Activated CD4-positive, CD25-positive, alpha-beta regulatory T cell treated with anti-CD3 and anti-CD28 coated beads, Interleukin-2, amount 50 U/mL, for 72 hours (primary cell): ENCODE results near the gene ELF4.
"Not testable (repeated sequence)": the region's sequence is repeated elsewhere in the genome, so short reads cannot be mapped to it uniquely, and the experiment has no call there.

ENCODE experiments used
- DNase-seq: peaks from one replicate; pipeline ENCODE4 v3.0.0; 2021

ELF4 gene

DNA sequence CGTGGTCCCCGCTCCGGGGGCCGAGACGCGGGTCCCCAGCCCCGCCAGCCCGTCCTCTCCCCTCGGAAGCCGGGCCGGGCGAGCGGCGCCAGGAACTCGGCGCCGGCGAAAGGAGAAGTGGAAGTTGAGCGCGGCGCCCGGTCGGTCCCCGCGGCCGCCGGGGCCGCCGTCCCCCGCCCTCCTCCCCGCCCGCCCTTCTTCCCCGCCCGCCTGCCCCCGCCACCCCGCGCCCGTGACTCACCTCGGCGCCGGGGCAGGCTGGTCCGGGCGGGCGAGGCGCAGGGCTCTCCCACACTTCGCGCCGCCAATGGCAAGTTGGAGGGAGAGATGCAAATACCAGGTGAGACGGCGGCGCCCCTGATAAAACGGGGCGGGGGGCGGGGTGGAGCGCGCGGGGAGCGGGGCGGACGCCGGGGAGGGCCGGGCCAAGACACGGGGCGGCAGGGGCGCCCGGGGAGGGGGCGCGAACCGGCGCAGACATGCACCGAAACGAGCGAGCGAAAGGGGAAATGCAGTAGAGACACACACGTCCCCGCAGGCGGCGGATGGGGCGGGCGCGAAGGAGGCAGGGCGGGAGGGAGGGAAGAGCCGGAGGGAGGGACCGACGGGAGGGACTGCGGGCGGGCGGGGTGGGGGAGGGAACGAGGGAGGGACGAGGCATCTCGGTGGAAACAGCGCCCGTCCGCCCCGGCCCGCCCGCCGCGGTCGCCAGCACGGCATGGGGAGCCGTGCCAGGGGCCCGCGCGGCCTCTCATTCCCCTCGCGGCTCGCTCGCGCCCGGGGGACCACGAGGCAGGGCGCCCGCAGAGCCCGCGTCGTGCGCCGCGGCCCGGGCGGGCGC is at the start of gene ELF4:
Gene ELF4, minus strand, starts transcription at position 119 of the 841 bp plus-strand sequence. CDS start 29,167 bp downstream, outside the sequence.
- DNase-seq = no peak

DNA sequence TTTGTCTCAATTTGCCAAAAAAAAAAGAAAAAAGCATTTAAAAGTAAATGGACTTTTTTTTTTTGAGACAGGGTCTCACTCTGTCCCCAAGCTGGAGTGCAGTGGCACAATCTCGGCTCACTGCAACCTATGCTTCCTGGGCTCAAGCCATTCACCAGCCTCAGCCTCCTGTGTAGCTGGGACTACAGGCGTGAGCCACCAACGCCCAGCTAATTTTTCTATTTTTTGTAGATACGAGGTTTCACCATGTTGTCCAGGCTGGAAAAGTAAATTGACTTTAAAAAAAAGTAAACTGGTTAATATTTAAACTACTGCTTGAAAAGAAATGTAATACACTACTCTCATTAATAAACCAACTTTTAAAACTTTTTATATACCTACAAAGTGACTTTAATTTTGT is 49.5 kb upstream of the ELF4 start:
- DNase-seq = no peak

DNA sequence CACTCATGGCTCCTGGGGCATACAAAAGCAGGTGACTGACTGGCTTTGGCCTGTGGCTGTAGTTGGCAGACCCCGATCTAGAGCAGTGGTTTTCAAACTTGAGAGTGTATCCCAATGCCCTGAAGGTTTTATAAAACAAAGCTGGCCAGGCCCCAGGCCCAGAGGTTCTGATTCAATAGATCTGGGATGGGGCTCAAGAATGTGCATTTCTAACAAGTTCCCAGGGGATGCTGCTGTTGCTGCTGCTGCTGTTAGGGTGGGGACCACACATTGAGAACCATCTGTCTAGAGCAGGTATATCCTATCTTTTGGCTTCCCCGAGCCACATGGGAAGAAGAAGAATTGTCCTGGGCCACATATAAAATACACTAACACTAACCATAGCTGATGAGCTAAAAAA is 48.0 kb upstream of the ELF4 start:
- DNase-seq = no peak

DNA sequence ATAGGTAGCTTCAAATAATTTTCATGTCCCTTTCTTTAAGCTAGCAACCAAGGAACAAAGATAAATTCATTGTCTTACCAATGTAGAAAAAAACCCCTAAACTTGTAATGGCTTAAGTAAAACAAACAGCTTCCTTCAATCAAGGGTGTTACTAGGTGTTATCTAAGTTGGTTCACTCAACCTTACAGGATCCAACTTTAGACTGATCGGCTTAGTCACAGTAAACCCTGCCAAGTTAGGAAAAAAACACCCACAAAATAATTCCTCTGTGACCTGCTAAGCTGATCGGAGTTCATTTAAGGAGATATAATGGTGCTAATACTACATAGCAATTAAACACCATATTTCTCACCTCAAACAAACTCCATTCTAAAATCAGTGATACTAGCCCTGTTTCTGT is 45.3 kb upstream of the ELF4 start:
- DNase-seq = no peak

DNA sequence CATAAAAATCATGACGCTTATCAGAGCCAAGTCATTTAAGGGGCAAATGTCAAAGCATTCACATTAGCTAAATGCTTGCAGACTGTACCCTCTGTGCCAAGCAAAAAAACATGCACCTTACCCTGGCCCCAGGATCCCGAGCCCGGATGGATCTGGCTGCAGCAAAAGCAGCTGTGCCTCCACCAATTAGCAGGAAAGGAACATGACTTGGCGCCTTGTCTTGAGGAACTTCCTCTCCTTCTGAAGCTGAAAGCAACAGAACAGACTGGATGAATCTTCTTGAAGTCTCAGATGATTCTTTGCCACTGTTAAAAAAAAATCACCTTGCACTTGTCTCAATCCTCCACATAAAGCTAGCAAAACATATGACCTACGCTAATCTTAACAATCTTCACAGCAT is 37.3 kb upstream of the ELF4 start:
- DNase-seq = no peak

DNA sequence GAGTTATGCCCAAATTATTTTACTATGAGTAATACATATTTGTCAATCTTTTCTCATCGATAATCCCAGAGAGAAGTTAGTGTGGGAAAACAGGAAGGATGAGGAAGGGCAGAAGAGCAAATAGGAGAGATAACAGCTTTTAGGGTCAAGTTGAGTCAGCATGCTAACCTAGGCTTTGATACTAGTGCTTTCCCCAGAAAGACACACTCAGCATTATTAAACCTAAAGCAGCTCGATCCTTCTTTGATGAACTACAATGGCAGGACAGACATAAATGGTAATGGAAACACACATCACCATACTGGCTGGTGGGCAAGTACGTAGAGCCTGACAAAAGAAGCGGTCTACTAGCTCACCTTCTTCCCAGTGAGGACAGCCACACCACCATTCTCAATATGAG is 34.8 kb upstream of the ELF4 start:
- DNase-seq = no peak

DNA sequence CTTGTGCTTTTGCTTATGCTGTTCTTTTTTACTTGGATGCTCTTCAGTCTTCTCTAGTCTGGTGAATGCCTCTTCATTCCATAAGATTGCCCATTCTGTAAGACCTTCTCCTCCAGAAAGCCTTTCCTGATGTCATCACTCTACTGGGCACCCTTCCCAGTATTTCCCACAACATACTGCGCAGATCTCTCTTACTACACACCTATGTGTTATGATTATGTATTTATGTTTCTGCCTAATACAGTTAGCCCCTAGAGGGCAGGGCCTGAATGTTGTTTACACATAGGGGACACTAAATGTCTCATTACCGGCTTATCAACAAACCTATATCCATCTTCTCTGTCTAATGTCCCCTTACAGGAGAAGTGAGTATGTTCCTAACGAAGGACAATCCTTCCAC is 34.2 kb upstream of the ELF4 start:
- no peak for DNase-seq

DNA sequence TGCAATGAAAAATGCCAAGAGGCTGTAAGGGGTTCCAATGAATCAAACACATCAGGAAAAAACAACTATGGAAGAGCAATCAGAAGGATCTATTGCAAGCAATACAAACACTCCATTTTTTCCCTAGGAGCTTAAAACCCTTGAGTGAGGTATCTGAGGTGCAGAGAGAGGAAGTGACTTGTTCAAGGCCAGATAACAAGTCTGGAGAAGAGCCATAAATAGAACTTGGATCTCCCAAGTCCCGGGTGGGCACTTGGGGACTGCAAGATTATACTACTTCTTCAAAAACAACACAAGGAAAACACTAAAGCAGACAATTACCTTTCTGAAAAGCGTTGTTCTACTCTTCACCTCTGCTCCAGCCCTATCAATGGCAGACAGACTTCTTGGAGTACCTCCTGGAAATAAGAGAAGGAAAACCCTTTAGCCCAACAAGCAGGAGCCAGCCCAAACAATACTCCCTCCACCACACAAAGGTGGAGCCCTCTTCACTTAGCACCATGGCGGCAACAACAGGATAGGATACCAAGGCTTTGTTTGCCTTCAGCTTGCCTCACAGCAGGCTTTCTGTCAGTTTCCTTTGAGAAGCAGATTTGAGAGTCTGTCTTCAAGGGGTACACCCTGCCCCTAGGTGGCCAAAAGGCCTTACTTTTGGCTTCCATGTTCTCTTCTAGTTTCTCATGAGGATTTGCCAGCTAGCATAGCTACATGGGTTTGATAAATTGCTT is 29.3 kb upstream of the ELF4 start:
- DNase-seq = no peak

DNA sequence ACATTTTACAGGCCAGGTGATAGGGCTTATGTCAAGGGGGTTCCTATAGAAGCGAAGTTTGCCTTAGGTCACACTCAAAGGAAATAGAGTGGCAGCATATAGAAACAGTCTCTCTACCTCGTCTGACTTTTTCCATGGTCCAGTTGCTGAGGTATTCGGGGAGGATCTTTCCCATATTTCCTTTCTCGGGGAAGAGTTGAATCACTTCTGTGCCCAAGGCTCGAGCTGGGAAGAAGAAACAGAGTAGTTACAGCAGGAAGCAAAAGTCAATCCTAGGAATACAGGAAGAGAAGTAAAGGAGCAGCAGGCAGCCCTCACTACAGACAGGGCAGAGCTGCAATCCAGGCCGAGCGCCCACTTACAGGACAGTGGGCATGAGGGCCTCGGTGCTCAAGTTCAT is 26.7 kb upstream of the ELF4 start:
- no peak for DNase-seq

DNA sequence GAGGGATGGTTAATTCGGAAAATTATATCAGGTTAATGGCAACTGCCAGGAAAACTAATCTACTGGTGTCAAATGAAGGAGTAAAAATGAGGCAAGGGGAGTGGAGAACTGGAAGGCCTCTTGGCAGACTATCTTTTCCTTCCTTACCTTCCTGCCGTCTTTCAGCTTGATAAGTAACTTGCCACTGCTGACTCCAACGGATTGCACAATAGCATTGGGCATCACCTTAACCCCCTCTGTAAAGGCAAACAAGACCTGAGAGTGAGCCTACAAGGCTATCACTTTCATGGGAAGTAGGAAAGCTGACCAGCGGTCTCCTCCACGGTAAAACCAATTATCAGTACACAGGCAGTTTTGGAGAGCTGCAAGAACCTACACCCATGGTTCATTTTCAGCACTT is 26.2 kb upstream of the ELF4 start:
- DNase-seq = no peak

DNA sequence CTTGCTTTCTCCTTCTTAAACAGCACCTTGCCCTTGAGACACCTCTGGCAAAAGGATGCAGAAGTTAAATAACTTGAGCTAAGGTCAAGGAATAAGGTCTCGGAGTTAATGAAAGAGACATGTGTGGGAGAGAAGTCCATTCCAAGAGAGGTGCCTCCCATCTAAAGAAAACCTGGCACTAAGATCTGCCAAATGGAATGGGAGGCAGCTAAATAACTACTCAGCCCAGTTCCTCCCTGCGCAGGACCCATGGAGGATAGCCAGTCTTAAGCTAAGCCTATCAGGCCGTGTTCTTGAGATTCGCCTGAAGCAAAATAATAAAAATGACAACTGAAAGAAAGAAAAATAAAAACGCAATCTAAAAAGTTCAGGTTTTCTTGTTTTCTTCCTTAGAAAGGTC is 20.7 kb upstream of the ELF4 start:
- DNase-seq = no peak

DNA sequence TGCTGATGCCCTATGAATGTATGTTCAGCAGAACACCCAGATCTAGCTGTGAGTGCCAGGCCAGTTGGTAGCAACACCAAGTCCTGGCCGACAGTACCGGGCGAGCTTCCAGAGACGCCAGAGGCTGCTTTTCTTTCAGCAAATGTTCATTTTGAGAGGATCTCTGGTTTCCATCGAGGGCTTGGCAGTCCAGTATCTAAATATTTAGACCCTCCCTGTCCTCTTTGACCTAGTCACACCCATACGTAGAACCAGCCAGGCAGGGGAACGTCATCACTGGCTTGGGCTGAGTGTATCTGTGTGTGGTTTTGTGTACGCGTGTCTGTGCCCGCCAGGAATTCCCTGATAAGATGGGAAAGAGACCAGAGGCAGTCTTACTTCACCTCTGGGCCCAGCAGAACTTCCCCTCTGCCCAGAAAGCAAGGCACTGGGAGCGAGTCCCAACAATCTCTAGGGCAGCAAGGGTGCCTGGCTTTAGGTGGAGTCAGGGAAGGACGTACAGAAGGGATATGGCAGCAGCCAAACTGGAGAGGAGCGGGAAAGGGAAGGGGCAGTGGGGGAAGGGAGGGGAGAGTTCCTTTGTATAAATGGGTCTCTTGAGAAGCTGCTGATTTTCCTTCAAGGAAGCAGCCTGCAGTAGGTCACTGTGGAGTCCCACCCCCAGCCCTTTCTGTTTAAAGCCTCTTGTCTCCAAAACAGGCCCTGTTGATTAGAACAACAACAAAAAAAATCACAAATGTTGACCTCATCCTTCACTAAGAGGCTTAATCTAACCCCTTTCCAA is 15.0 kb upstream of the ELF4 start:
- no peak for DNase-seq

DNA sequence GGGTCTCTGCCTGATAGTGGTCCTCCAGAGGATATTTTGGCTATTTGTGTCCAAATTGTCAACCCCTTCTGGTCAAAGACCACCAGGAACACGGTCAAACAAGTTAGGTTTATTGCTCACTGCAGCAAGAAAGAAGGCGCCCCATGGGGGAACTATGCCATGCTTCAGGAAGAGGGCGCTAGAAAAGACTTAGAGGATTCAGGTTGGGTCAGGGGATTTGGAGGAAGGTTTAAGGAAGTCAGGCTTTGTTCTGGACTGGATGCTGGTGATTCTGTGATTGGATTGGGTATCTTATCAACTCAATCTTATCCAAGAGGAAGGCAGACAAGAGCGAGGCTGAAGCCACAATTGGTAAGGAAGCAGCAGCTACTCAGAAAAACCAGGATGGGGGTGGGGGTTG is 14.3 kb upstream of the ELF4 start:
- no peak for DNase-seq

DNA sequence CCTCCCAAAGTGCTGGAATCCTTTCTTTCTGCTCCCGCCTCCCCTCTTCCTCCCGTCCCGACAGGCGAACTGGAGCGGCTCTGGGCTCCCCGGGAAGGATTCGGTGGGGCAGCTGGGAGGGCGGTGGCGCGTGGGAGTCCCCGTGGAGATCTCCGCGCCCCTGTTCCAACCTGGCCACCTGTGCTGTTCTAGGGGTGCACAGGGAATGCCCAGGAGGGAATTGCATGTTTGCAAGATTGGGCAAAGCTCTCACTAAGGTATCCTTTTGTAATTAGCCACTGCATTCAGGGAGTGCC is 11.2 kb upstream of the ELF4 start:
- no peak for DNase-seq

DNA sequence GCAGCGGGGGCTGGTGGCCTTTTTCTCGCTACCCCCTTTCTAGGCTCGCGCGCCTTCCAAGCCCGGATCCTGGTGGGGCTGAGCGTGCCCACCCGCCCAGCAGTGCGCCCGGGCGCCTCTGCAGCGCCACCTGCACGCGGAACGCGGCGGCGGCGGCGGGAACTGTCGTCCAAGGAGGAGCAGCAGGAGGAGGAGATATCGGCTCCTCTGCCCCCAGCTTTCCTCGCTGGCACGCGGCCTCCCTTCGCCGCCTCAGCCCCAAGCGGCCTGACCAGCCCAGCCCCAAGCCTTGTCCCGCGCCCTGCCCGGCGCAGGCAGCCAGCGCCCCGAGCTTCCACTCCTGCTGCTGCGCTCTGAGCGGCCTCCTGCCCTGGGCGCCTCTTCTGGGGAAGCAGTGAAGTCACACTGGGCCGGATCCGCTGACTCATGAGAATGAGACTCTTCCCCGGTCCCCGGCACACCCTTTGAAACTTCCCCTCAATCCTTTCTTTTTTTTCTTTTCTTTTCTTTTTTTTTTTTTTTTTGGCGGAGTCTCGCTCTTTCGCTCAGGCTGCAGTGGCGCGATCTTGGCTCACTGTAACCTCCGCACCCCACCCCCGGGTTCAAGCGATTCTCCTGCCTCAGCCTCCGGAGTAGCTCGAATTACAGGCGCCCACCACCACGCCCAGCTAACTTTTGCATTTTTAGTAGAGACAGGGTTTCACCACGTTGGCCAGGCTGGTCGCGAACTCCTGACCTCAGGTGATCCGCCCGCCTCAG is 10.6 kb upstream of the ELF4 start:
- DNase-seq = peak; percentile 63

DNA sequence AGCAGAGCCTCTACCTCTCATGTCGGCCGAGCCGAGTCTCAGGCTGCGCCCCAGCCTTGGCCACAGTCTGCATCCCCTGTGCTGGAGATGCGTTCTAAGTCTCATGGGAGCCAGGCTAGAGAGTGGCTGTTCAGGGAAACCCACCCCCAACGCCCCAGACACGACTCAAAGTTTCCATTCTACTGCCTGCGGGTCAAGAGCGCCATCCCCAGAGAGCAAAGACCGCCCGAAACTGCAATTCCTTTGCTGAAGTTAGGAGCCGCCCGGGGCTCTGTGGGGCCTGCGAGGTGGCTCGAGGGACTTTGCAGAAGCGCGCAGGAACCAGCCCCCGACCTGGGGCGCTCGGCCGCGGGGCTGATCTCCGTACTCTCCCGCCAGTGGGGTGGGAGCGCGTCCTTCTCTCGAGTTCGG is 10.0 kb upstream of the ELF4 start:
- no peak for DNase-seq

DNA sequence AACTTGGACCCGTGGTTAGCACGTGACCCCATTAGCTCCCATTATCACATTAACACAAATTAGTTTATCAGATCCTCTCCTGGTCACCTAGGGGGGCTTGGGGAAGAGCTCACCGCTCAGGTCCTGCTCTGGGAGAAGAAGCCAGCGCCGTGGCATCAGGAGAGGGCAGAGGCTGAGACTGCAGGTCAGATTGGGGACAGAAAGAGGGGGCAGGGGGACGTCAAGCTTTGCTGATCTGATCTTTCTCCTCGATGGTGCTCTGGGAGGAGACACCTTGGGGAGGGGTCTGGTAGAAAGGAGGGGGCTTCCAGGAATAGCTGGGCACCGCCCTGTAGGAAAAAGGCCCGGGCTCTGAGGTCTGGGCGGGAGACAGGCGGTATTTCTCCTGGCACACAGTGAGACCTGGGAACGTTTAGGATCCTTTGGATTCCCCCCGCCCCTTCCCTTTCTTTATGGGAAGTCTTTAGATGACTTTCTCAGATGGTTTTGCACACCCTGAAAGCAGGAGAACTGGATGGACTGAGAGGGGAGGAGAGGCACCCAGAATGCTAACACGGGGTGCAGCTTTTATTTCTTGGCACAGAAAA is 9.1 kb upstream of the ELF4 start:
- no peak for DNase-seq

DNA sequence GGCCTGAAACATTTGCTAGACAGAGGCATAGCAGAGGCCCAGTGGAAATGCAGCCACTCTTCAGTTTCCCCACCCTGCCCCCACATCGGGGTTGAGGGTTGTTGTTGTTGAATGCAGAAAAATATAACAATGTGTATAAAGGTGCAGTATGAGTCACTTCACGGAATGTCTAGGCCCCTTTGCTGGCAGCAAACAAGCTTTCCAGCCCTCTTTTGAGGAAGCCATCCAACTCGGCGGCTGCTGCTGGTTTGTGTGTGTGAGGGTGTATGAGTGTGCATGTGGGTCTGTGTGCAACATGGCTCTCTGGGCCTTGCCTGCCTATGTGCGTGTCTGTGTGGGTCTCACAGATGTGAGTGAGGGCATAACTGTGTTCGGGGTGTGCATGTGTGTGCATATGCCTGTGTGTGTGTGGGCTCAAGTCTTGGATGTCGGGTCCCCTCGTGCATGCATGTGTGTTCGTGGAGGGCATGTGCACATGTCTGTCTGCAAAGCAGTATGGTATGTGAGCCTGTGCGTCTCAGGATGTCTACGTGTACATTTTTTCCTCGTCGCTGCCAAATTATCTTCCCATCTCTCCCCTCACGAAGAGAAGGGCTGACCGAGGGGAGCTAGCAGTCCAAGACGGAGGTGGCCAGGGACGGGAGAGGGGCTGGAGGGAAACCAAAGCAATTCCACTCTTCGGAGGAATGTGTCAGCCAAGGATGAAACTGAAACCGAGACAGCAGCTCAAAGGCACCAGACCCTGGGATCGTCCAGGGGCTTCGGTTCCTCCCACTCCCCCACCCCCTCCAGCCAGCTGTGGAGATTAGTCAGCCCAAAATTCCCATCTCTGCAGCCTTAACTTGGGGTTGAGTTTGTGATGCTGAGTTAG is 8.4 kb upstream of the ELF4 start:
- DNase-seq = no peak

DNA sequence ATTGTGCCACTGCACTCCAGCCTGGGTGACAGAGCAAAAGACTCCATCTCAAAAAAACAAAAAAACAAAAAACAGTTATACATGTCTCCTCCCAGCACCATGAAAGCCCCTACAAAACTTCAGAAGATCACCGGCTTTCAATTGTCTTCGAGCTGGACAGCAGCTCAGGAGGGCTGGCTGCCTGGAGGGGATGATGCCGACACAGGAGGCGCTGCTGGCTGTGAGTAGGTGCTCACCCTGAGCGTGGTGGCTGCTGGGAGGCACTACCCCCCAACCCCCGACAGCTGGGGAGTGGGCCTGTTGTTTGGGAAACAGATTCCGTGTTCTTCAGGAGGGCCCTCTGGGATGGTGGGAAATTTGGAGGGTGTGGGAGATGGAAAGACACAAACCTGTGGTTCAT is 6.9 kb upstream of the ELF4 start:
- no peak for DNase-seq

DNA sequence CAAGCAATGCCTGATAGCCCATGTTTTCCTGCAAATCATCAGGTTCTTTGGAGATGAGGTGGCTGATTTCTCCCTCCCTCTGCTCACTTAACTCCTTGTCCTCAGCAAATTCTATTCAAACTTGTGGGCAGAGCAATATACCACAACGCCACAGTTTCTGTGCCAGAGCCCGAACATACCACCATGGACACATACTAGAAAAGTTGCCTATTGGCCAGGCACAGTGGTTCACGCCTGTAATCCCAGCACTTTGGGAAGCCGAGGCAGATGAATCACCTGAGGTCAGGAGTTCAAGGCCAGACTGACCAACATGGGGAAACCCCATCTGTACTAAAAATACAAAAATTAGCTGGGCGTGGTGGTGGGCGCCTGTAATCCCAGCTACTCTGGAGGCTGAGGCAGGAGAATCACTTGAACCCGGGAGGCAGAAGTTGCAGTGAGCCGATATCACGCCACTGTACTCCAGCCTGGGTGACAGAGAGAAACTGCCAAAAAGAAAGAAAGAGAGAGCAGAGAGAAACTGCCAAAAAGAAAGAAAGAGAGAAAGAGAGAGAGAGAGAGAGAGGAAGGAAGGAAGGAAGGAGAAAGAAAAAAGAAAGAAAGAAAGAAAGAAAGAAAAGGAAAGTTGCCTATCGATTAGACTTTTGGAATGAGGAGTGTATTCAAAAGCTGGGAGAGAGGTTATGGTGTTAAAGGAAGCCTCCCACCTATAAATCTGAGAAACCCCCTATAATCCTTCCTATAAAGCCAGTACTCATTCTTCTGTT is 5.0 kb upstream of the ELF4 start:
- DNase-seq = not testable (repeated sequence)

DNA sequence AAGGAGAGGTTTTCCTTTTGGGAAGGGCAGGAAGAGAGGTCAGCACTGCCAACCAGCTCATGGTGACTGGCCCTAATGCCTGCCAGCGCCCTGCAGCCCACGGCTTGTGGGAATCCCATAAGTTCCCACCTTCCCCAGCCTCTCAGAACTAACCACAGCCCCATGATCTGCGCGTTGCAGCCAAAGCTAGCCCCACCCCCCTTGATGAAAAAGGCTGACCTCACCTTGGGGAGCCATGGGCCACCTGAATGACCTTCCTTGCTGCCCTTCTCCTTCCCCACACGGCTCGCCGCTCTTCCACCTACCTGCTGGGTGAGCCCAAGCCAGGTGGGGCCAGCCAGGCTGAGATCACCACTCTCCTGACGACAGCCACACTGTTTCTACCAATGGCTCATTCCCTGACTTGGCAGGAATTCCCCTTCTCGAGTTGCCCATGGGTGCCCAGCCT is 3.9 kb upstream of the ELF4 start:
- DNase-seq = no peak
